HG03460 (cell line): ENCODE data around the gene TRIP13.

Source experiments
- ATAC-seq: cut with Tn5 transposase; IDR thresholded peaks from one replicate; pipeline ENCODE4 v1.9.1; 2021; ENCODE audit not compliant: unreplicated experiment

TRIP13 gene

GRCh38 chr5:854966-855743 is 37.5 kb upstream of the TRIP13 start:
- ATAC-seq = no peak

GRCh38 chr5:855771-856530 is 36.7 kb upstream of the TRIP13 start:
- no peak for ATAC-seq

GRCh38 chr5:856531-857425 is 35.9 kb upstream of the TRIP13 start:
- ATAC-seq = no peak

- ATAC-seq = no peak
Measured at GRCh38 chr5:858726-859125, 34.0 kb upstream of the TRIP13 start.

GRCh38 chr5:859391-859790 is 33.3 kb upstream of the TRIP13 start:
- no peak for ATAC-seq

GRCh38 chr5:859798-860296 is 32.8 kb upstream of the TRIP13 start:
- ATAC-seq = no peak

- no peak for ATAC-seq
Measured at GRCh38 chr5:860506-861150, 32.1 kb upstream of the TRIP13 start.

GRCh38 chr5:861442-862366 is 31.0 kb upstream of the TRIP13 start:
- ATAC-seq = no peak

GRCh38 chr5:862367-863243 is 30.1 kb upstream of the TRIP13 start:
- no peak for ATAC-seq

GRCh38 chr5:863244-863805 is 29.4 kb upstream of the TRIP13 start:
- no peak for ATAC-seq

- ATAC-seq = no peak
Measured at GRCh38 chr5:864492-865167, 28.1 kb upstream of the TRIP13 start.

GRCh38 chr5:865168-865521 is 27.5 kb upstream of the TRIP13 start:
- ATAC-seq = no peak

- no peak for ATAC-seq
Measured at GRCh38 chr5:865771-866170, 26.9 kb upstream of the TRIP13 start.

GRCh38 chr5:867300-867870 is 25.3 kb upstream of the TRIP13 start:
- ATAC-seq = no peak

- no peak for ATAC-seq
Measured at GRCh38 chr5:868428-869135, 24.1 kb upstream of the TRIP13 start.

- no peak for ATAC-seq
Measured at GRCh38 chr5:870956-871355, 21.7 kb upstream of the TRIP13 start.
